ENCODE results near the gene DELE1.

GRCh38 chr5:141875795-141876627, 47.7 kb upstream of the DELE1 start:
- TF ChIP-seq POLR2A (IDR thresholded peaks at IDR 0.05), result no peak
- TF ChIP-seq, protein P1, sequence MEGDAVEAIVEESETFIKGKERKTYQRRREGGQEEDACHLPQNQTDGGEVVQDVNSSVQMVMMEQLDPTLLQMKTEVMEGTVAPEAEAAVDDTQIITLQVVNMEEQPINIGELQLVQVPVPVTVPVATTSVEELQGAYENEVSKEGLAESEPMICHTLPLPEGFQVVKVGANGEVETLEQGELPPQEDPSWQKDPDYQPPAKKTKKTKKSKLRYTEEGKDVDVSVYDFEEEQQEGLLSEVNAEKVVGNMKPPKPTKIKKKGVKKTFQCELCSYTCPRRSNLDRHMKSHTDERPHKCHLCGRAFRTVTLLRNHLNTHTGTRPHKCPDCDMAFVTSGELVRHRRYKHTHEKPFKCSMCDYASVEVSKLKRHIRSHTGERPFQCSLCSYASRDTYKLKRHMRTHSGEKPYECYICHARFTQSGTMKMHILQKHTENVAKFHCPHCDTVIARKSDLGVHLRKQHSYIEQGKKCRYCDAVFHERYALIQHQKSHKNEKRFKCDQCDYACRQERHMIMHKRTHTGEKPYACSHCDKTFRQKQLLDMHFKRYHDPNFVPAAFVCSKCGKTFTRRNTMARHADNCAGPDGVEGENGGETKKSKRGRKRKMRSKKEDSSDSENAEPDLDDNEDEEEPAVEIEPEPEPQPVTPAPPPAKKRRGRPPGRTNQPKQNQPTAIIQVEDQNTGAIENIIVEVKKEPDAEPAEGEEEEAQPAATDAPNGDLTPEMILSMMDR (IDR thresholded peaks at IDR 0.05), result no peak

Measured in heart left ventricle (tissue), 13 donors.